Posterior cingulate gyrus (tissue), 11 donors: Measurements from ENCODE around the gene MRPL17.

ENCODE experiments used
- DNase-seq, 10 donors: peaks; one replicate each; pipeline versions ENCODE4 v3.0.0 to v3.0.0-alpha.2; 2020 to 2021; ENCODE audit warnings: mixed read lengths in 3 of 10
- intact Hi-C: fragments of 100-400 bp; cut with DNase I; formaldehyde crosslinking; loops from one replicate; pipeline ENCODE4 v1.15.1; 2023

Gene MRPL17

GRCh38 chr11:6655790-6656583, 27.2 kb downstream of the MRPL17 start, which contains the start of gene DCHS1:
DCHS1 (minus strand) TSS chr11:6655809; CDS start chr11:6641613, 14,196 bp downstream.
- intact Hi-C loops = no loop called here
- peak in 3 of 10 donors; percentile 34 to 76 (median 74) for DNase-seq

- intact Hi-C loops = no loop called here
- peak in 2 of 10 donors; percentile 30 to 83 for DNase-seq
These were observed 27.9 kb downstream of the MRPL17 start for GRCh38 chr11:6655020-6655789.

- DNase-seq = peak in 3 of 10 donors; percentile 57 to 90 (median 59)
- intact Hi-C loops = no loop called here
These were observed 28.7 kb downstream of the MRPL17 start for GRCh38 chr11:6654281-6655019.

- intact Hi-C loops = no loop called here
- DNase-seq = no peak
These were observed 29.5 kb downstream of the MRPL17 start for GRCh38 chr11:6653656-6654055.

GRCh38 chr11:6653097-6653496, 30.0 kb downstream of the MRPL17 start:
- DNase-seq = no peak
- intact Hi-C loops = no loop called here

- no peak for DNase-seq
- intact Hi-C loops = no loop called here
These were observed 31.0 kb downstream of the MRPL17 start for GRCh38 chr11:6652182-6652581.

- DNase-seq = no peak
- intact Hi-C loops = no loop called here
These were observed 32.2 kb downstream of the MRPL17 start for GRCh38 chr11:6650980-6651379.

- intact Hi-C loops = no loop called here
- no peak for DNase-seq
These were observed 33.0 kb downstream of the MRPL17 start for GRCh38 chr11:6650104-6650503.

GRCh38 chr11:6648501-6648900, 34.6 kb downstream of the MRPL17 start:
- intact Hi-C loops = no loop called here
- DNase-seq = no peak

GRCh38 chr11:6647836-6648235, 35.3 kb downstream of the MRPL17 start:
- intact Hi-C loops = no loop called here
- DNase-seq = no peak

- DNase-seq = peak in 1 of 10 donors; percentile 74
- intact Hi-C loops = no loop called here
These were observed 36.0 kb downstream of the MRPL17 start for GRCh38 chr11:6646918-6647679.

- DNase-seq = no peak
- intact Hi-C loops = no loop called here
These were observed 36.6 kb downstream of the MRPL17 start for GRCh38 chr11:6646576-6646917.

GRCh38 chr11:6646071-6646470, 37.1 kb downstream of the MRPL17 start:
- intact Hi-C loops = no loop called here
- peak in 1 of 10 donors; percentile 75 for DNase-seq

- DNase-seq = no peak
- intact Hi-C loops = no loop called here
These were observed 40.2 kb downstream of the MRPL17 start for GRCh38 chr11:6642957-6643356.

GRCh38 chr11:6640985-6641701, 42.0 kb downstream of the MRPL17 start:
- intact Hi-C loops = no loop called here
- peak in 8 of 10 donors; percentile 36 to 94 (median 74) for DNase-seq

GRCh38 chr11:6640036-6640984, 42.8 kb downstream of the MRPL17 start:
- intact Hi-C loops = no loop called here
- no peak for DNase-seq

- intact Hi-C loops = no loop called here
- no peak for DNase-seq
These were observed 44.7 kb downstream of the MRPL17 start for GRCh38 chr11:6638429-6638828.

- no peak for DNase-seq
- intact Hi-C loops = no loop called here
These were observed 45.3 kb downstream of the MRPL17 start for GRCh38 chr11:6637871-6638270.

- intact Hi-C loops = no loop called here
These were observed 46.7 kb downstream of the MRPL17 start for GRCh38 chr11:6636480-6636879.

More at GRCh38 chr11:6636480-6636879, 46.7 kb downstream of the MRPL17 start:
- DNase-seq = no peak
